Measurements from ENCODE around the gene TARBP1.

DNA sequence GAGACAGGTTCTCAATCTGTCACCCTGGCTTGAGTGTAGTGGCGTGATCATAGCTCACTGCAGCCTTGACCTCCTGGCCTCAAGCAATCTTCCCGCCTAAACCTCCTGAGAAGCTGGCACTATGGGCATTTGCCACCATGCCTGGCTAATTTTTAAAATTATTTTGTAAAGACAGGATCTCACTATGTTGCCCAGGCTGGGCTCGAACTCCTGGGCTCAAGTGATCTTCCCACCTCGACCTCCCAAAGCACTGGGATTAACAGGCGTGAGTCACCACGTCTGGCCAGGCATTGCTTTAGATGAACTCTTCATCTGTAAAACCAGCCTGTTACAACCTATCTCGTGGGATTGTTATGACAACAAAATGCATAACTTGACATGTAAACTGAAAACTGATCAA, 103.3 kb downstream of the TARBP1 start:
- no peak for TF ChIP-seq POLR2AphosphoS5 (IDR thresholded peaks at IDR 0.05)
- TF ChIP-seq CTCF (IDR thresholded peaks at IDR 0.05) = no peak
- no peak for TF ChIP-seq POLR2A (IDR thresholded peaks at IDR 0.05)
- TF ChIP-seq EP300 (IDR thresholded peaks at IDR 0.05) = no peak
